GM12865 (cell line): ENCODE data around the gene UROC1.

Experiments
- DNase-seq: peaks from one replicate; pipeline ENCODE4 v3.0.0; 2010; ENCODE audit warnings: low read depth
- H3K4me3 ChIP-seq: 2 replicates; pipeline ENCODE4 v1.5.1; 2011; ENCODE audit warnings: mild to moderate bottlenecking, low read depth, low read length, control low read depth
- TF ChIP-seq, protein P1 (sequence below): IDR thresholded peaks from 2 replicates; pipeline ENCODE4 v1.5.1; 2011; ENCODE audit warnings: low read length, control low read depth, low read depth, inconsistent platforms; ENCODE audit not compliant: insufficient read depth; ENCODE audit errors: missing control alignments

Gene UROC1

GRCh38 chr3:126555795-126556636 lies 38.4 kb upstream of the UROC1 start:
- TF ChIP-seq, protein P1, sequence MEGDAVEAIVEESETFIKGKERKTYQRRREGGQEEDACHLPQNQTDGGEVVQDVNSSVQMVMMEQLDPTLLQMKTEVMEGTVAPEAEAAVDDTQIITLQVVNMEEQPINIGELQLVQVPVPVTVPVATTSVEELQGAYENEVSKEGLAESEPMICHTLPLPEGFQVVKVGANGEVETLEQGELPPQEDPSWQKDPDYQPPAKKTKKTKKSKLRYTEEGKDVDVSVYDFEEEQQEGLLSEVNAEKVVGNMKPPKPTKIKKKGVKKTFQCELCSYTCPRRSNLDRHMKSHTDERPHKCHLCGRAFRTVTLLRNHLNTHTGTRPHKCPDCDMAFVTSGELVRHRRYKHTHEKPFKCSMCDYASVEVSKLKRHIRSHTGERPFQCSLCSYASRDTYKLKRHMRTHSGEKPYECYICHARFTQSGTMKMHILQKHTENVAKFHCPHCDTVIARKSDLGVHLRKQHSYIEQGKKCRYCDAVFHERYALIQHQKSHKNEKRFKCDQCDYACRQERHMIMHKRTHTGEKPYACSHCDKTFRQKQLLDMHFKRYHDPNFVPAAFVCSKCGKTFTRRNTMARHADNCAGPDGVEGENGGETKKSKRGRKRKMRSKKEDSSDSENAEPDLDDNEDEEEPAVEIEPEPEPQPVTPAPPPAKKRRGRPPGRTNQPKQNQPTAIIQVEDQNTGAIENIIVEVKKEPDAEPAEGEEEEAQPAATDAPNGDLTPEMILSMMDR = no peak
- H3K4me3 ChIP-seq = no peak overlapping the region
- no peak for DNase-seq

DNA sequence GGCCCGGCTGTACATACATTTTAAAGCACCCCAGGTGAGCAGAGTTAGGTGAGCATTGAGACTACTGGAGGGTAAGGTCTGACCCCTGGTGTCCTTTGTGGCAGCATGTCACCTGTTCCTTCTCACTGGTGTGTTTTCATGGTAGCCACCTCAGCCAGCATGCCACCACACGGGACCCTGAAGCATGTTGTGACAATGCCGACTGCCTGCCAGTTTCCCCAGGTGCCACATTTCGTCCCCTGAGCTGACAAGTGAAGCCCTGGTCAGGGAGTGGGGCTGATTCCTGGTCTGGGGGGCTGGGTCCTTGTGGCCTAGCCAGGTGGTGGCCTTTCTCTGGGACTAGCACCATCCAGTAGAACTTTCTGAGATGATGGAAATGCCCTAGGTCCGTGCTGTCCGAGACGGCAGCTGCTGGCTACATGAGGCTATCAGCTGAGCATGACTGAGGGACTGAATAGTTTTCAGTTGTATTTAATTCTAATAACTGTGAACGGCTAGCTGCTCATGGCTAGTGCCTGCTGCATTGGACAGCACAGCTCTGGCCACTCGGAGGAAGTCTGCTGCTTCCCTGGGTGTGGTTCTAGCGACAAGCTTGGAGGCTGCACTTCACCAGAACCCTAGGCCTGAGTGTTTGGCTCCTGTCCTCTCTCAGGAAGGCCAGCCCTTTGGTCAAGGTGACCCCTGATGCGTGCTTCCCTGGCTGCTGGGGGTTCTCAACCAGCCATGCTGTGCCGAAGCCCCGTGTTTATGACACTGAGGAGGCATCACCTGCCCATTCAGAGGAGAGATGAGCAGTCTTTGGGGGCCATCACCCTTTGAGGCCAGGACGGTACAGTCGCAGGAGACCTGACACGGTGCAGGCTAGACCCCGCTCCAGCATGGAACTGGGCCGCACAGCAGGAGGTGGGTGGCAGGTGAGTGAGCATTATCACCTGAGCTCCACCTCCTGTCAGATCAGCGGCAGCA lies 37.3 kb upstream of the UROC1 start:
- no peak overlapping the region for H3K4me3 ChIP-seq
- TF ChIP-seq, protein P1 = no peak
- no peak for DNase-seq

GRCh38 chr3:126553284-126554084 lies 35.9 kb upstream of the UROC1 start:
- no peak for DNase-seq
- H3K4me3 ChIP-seq = no peak overlapping the region
- TF ChIP-seq, protein P1 = no peak

GRCh38 chr3:126552688-126553283 lies 35.2 kb upstream of the UROC1 start:
- no peak overlapping the region for H3K4me3 ChIP-seq
- TF ChIP-seq, protein P1 = no peak
- no peak for DNase-seq

GRCh38 chr3:126551839-126552687 lies 34.5 kb upstream of the UROC1 start:
- no peak for DNase-seq
- TF ChIP-seq, protein P1 = no peak
- H3K4me3 ChIP-seq = no peak overlapping the region
